BLaER1 (cell line): Measurements from ENCODE around the gene UCN3.

ENCODE experiments used
- H3K27ac ChIP-seq: shearing (Covaris generic); formaldehyde crosslinking; 2 replicates; pipeline ENCODE4 v1.8.1; 2022
- H3K27me3 ChIP-seq: shearing (Covaris generic); formaldehyde crosslinking; 2 replicates; pipeline ENCODE4 v1.8.1; 2022
- H3K36me3 ChIP-seq: shearing (Covaris generic); formaldehyde crosslinking; 2 replicates; pipeline ENCODE4 v1.8.1; 2022
- H3K4me1 ChIP-seq: shearing (Covaris generic); formaldehyde crosslinking; 2 replicates; pipeline ENCODE4 v1.8.1; 2022
- H3K4me2 ChIP-seq: shearing (Covaris generic); formaldehyde crosslinking; 2 replicates; pipeline ENCODE4 v1.8.1; 2022
- H3K4me3 ChIP-seq: shearing (Covaris generic); formaldehyde crosslinking; 2 replicates; pipeline ENCODE4 v1.8.1; 2022
- H3K9ac ChIP-seq: shearing (Covaris generic); formaldehyde crosslinking; 2 replicates; pipeline ENCODE4 v1.8.1; 2022
- H3K9me3 ChIP-seq: shearing (Covaris generic); formaldehyde crosslinking; 2 replicates; pipeline ENCODE4 v1.8.1; 2022
- H4K20me1 ChIP-seq: shearing (Covaris generic); formaldehyde crosslinking; 2 replicates; pipeline ENCODE4 v1.8.1; 2022
- Cebpa-rat ChIP-seq: shearing (Covaris generic); IDR thresholded peaks from 2 replicates; pipeline ENCODE4 v1.8.1; 2022

The UCN3 gene, protein sequence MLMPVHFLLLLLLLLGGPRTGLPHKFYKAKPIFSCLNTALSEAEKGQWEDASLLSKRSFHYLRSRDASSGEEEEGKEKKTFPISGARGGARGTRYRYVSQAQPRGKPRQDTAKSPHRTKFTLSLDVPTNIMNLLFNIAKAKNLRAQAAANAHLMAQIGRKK

DNA sequence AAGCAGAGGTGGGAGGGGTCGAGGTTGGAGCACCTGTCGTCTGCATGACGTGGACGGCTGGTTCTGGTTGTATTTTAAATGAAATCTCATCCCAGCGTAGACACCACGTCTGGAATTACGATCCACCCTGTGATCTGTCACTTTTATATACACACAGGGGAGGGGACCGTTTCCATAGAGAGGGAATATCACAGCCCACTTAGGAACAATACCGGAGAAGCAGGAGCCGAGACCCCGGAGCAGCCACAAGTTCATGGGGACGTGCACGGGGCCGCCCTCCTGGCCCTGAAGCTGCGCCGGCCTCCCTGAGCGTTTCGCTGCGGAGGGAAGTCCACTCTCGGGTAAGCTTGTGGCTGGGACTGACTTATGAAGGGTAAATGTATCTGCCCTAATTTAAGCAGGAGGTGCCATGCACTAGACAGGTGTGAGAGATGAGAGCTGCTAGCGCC lies at the start of gene UCN3:
Gene UCN3 (plus strand): TSS at position 77 of the 449 bp plus-strand sequence. CDS start 8,755 bp downstream, outside the sequence.
- Histone ChIP-seq H3K27ac (no peak within 1 kb of the TSS), H3K36me3 (no peaks in the 10 kb centered on the region), H3K9ac (no peak within 1 kb of the TSS), H3K27me3 (no peaks in the 10 kb centered on the region), H4K20me1 (no peaks in the 10 kb centered on the region), H3K9me3 (no peaks in the 10 kb centered on the region), H3K4me2 (no peak within 1 kb of the TSS), H3K4me1 (no peaks in the 10 kb centered on the region), H3K4me3 (no peak within 1 kb of the TSS)
- no peak for TF ChIP-seq Cebpa-rat

DNA sequence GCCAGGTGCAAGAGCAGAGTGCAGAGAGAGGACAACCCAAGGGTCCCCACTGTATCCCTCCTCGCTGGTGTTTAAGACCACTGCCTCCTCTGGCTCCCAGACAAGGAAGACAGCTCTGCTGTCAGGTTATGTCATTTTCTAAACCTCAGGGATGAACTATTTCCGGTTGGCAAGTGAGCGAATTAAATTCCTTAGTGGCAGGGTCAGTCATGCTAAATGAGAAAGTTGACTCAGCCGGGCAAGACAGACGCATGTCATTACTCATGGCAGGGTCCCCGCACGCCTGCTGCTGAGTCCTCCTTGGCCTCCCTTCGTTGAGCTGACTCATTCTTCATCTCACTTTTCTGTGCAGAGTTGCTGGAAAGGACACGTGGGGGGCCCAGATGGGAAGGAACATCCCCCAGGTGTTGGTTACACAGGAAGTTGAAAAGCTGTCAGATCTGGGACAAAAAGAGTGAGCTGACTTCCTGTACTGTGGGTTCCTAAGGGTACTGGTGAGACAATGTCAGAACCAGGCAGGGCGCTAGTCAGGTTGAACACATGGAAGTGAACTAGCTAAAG lies 47.1 kb upstream of the UCN3 start:
- Histone ChIP-seq H3K9ac (no peak overlapping the region), H3K4me2 (peak overlapping the region; percentile 44), H3K27ac (peak overlapping the region; percentile 12; the same call in 1 of the 2 replicates), H3K4me3 (no peak overlapping the region), H3K27me3 (no peaks in the 10 kb centered on the region), H3K36me3 (no peaks in the 10 kb centered on the region), H4K20me1 (no peaks in the 10 kb centered on the region), H3K4me1 (peaks cover 10% of the 10 kb centered on the region), H3K9me3 (peaks cover 15% of the 10 kb centered on the region; the same call in 1 of the 2 replicates)
- TF ChIP-seq Cebpa-rat, result no peak

DNA sequence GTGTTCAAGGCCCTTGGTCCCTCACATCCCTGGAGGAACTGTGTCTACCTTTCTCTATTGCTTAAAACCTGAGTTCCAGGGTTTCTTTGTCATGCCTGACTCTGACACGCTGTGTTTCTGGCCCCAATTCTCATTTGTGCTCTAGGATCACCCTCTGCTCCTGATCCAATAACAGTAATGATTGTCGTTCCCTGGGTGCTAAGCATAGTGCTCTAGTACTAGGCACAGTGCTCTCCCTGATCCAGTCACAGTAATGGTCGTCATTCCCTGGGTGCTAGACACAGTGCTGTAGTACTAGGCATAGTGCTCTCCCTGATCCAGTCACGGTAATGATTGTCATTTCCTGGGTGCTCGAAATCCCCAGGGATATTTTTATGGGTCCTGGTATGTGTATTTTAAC lies 46.6 kb upstream of the UCN3 start:
- H3K27me3 ChIP-seq, result no peaks in the 10 kb centered on the region
- TF ChIP-seq Cebpa-rat, result no peak
- peak overlapping the region; percentile 44; the same call in 1 of the 2 replicates for H3K4me2 ChIP-seq
- H3K4me1 ChIP-seq, result peaks cover 10% of the 10 kb centered on the region
- no peak overlapping the region for H3K9ac ChIP-seq
- no peaks in the 10 kb centered on the region for H3K36me3 ChIP-seq
- peaks cover 16% of the 10 kb centered on the region; the same call in 1 of the 2 replicates for H3K9me3 ChIP-seq
- no peak overlapping the region for H3K4me3 ChIP-seq
- no peaks in the 10 kb centered on the region for H4K20me1 ChIP-seq
- H3K27ac ChIP-seq, result peak overlapping the region; percentile 12; the same call in 1 of the 2 replicates

DNA sequence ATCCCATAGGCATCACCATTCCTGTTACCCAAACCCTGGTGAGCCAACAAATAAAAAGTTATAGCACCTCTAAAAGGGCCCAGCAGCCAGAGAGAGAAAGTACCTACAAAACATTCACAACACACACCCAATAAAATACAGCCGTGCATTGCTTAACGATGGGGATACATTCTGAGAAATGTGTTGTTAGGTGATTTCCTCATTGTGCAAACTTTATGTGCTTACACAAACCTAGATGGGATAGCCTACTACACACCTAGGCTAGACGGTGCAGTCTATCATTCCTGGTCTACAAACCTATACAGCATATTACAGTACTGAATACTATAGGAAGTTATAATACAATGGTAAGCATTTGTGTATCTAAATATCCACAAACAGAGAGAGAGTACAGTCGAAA lies 44.9 kb upstream of the UCN3 start:
- peaks cover 17% of the 10 kb centered on the region for H3K4me1 ChIP-seq
- H3K27ac ChIP-seq, result no peak overlapping the region
- no peak overlapping the region for H3K4me2 ChIP-seq
- no peak overlapping the region for H3K4me3 ChIP-seq
- no peaks in the 10 kb centered on the region for H4K20me1 ChIP-seq
- peaks cover 16% of the 10 kb centered on the region; the same call in 1 of the 2 replicates for H3K9me3 ChIP-seq
- no peaks in the 10 kb centered on the region for H3K36me3 ChIP-seq
- H3K27me3 ChIP-seq, result no peaks in the 10 kb centered on the region
- H3K9ac ChIP-seq, result no peak overlapping the region
- no peak for TF ChIP-seq Cebpa-rat

DNA sequence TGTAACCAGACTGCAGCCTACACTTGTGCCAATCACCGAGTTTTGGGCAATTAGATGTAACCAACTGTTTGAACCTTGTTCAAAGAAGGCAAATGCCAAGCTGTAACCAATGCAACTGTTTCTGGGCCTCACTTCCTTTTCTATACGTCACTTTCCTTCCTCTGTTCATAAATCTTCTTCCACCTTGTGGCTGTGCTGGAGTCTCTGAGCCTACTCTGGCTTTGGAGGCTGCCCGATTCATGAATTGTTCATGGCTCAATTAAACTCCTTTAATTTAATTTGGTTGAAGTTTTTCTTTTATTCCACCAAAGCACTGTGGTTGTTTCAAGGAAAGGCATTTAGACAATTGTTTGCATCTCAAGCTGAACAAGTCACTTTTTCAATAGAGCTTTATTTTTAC lies 43.5 kb upstream of the UCN3 start:
- H3K27ac ChIP-seq, result no peak overlapping the region
- no peaks in the 10 kb centered on the region for H3K36me3 ChIP-seq
- no peaks in the 10 kb centered on the region for H4K20me1 ChIP-seq
- H3K9ac ChIP-seq, result no peak overlapping the region
- H3K9me3 ChIP-seq, result peaks cover 16% of the 10 kb centered on the region; the same call in 1 of the 2 replicates
- H3K27me3 ChIP-seq, result no peaks in the 10 kb centered on the region
- TF ChIP-seq Cebpa-rat, result no peak
- no peak overlapping the region for H3K4me3 ChIP-seq
- H3K4me2 ChIP-seq, result no peak overlapping the region
- H3K4me1 ChIP-seq, result peaks cover 29% of the 10 kb centered on the region

DNA sequence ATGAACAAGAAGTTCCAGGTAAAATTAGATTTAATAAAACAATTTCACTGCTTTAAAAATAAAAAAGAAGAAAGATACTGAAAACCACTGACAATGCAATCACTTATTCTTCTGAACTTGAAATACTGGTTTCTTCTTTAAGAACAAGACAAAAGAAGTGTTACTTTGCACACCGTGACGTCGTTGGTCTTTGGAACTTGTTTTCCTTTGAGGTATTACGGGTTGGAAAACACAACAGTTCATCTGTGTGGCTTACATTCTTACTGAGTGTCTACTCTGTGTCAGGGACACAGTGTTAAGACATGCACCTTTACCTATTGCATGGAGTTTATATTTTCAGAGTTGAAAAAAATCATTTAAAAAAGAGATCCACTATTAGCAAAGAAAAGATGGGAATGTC lies 41.3 kb upstream of the UCN3 start:
- no peak overlapping the region for H3K9ac ChIP-seq
- peaks cover 16% of the 10 kb centered on the region; the same call in 1 of the 2 replicates for H3K9me3 ChIP-seq
- H3K4me2 ChIP-seq, result no peak overlapping the region
- no peaks in the 10 kb centered on the region for H4K20me1 ChIP-seq
- H3K27me3 ChIP-seq, result no peaks in the 10 kb centered on the region
- no peak overlapping the region for H3K27ac ChIP-seq
- no peak for TF ChIP-seq Cebpa-rat
- no peak overlapping the region for H3K4me3 ChIP-seq
- no peaks in the 10 kb centered on the region for H3K36me3 ChIP-seq
- H3K4me1 ChIP-seq, result peaks cover 19% of the 10 kb centered on the region

DNA sequence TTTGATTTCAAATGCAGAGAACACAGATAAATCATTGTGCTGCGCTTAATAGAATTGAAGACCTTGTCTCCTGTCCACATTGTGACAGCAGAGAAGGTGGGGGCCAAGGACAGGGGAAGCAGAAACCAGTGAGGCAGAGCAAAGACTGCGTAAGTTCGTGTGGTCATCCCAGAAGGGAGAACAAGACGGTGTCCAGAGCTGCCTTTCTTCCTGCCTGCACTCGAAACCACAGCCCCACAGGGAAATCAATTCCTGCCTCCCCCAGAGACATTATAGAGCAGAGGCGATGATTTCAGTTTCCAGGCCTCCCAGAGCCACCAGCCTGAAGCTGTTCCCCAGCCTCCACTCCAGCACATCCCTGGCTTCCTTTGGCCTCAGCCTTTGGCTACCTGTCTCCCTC lies 39.7 kb upstream of the UCN3 start:
- Histone ChIP-seq H3K4me2 (peak overlapping the region; percentile 72), H4K20me1 (no peaks in the 10 kb centered on the region), H3K36me3 (no peaks in the 10 kb centered on the region), H3K9me3 (peaks cover 16% of the 10 kb centered on the region; the same call in 1 of the 2 replicates), H3K27ac (no peak overlapping the region), H3K4me3 (no peak overlapping the region), H3K9ac (no peak overlapping the region; the same call in 1 of the 2 replicates), H3K4me1 (peaks cover 19% of the 10 kb centered on the region), H3K27me3 (no peaks in the 10 kb centered on the region)
- no peak for TF ChIP-seq Cebpa-rat

DNA sequence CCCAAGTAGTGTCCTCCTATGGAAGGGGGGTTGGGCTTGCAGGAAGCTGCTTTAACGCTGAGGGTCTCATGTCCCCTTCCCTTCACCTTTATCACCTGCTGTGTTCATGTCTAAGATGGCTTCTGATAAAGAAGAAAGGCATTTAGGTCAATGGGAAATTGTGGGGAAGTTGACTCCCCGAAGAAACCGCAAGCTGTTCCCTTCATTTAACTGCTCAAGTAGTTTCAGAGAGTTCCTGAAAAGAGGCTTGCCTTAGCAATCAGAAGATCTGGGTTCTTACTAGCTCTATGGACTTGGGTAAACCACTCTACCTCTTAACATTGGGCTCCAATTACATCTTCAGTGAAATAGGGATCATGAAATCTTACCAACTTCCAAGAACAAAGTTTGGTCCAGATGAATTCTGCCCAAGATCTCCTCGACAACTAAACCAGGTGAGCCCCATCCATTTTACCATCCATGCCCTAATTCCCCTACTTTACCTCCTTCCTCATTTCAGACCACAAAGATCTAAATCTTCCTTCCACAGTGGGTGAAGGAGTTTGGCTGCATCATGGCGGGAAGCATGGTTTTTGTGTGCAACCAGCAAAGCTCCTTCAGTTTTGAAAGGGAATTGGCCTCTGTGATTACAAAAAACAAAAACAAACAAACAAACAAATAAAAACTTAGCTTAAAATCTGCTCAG lies 30.4 kb upstream of the UCN3 start:
- H3K4me1 ChIP-seq, result no peaks in the 10 kb centered on the region
- no peaks in the 10 kb centered on the region for H3K36me3 ChIP-seq
- TF ChIP-seq Cebpa-rat, result no peak
- H4K20me1 ChIP-seq, result no peaks in the 10 kb centered on the region
- no peak overlapping the region for H3K4me3 ChIP-seq
- H3K27me3 ChIP-seq, result no peaks in the 10 kb centered on the region
- no peak overlapping the region for H3K4me2 ChIP-seq
- no peaks in the 10 kb centered on the region for H3K9me3 ChIP-seq
- H3K9ac ChIP-seq, result no peak overlapping the region
- H3K27ac ChIP-seq, result no peak overlapping the region

DNA sequence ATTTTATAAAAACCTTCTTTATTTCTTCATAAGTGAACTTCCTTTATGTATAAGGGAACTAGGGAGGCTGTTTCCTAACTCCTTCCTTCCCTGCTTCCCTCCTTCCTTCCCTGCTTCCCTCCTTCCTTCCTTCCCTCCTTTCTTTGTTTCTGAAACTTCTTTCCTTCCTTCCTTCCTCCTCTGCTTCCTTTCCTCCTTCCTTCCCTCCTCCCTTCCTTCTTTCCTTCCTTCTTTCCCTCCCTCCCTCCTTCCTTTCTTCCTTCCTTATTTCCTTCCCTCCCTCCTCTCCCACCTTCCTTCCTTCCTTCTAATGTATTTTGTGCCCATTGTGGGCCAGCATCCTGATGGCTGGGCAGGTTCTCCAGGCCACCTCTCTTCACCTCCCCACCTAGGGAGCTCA lies 26.8 kb upstream of the UCN3 start:
- TF ChIP-seq Cebpa-rat, result no peak

DNA sequence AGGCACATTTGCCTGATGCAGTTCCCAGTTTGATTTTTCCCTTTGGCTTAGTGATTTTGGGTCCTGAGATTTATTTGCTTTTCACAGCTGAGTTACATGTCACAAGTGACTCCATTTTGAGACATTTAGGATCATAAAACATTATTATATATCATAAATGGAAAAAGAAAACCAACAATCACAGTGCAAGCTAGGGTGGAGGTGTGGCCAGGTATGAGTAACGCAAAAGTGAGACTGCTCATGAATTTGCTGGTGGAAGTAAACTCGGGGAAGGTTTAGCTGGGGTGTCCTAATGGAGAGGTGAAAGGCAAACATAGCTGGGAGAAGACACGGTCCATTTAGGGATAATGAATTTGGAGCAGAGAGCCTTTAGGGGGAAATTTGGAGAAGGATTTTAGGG lies 21.7 kb upstream of the UCN3 start:
- Histone ChIP-seq H4K20me1 (no peaks in the 10 kb centered on the region), H3K9ac (no peak overlapping the region), H3K9me3 (no peaks in the 10 kb centered on the region), H3K4me2 (no peak overlapping the region), H3K27me3 (no peaks in the 10 kb centered on the region), H3K4me1 (no peaks in the 10 kb centered on the region), H3K36me3 (no peaks in the 10 kb centered on the region), H3K27ac (no peak overlapping the region), H3K4me3 (no peak overlapping the region)
- TF ChIP-seq Cebpa-rat, result no peak

More for the DNA sequence above, 26.8 kb upstream of the UCN3 start:
- no peaks in the 10 kb centered on the region for H3K36me3 ChIP-seq
- no peak overlapping the region for H3K27ac ChIP-seq
- no peaks in the 10 kb centered on the region for H3K27me3 ChIP-seq
- no peak overlapping the region for H3K9ac ChIP-seq
- no peaks in the 10 kb centered on the region for H3K9me3 ChIP-seq
- H4K20me1 ChIP-seq, result no peaks in the 10 kb centered on the region
- H3K4me1 ChIP-seq, result no peaks in the 10 kb centered on the region
- no peak overlapping the region for H3K4me2 ChIP-seq
- no peak overlapping the region for H3K4me3 ChIP-seq
